Effector memory CD4-positive, alpha-beta T cell (primary cell): Measurements from ENCODE around the gene TEX13C.

Experiments
- DNase-seq, 3 donors: peaks; one replicate each; pipeline ENCODE4 v3.0.0-alpha.2; 2020
- H3K27ac ChIP-seq: 2 replicates; pipeline ENCODE4 v1.7.0; 2013; ENCODE audit warnings: mild to moderate bottlenecking, low read length, moderate library complexity; ENCODE audit not compliant: insufficient read depth, poor library complexity, severe bottlenecking
- H3K27me3 ChIP-seq: replicated peaks from 2 replicates; pipeline ENCODE4 v1.7.0; 2013; ENCODE audit warnings: mild to moderate bottlenecking, low read length; ENCODE audit not compliant: insufficient read depth, control insufficient read depth, poor library complexity, severe bottlenecking
- H3K36me3 ChIP-seq: 2 replicates; pipeline ENCODE4 v1.7.0; 2013; ENCODE audit warnings: mild to moderate bottlenecking, low read length, moderate library complexity; ENCODE audit not compliant: control insufficient read depth, insufficient read depth
- H3K4me1 ChIP-seq: 2 replicates; pipeline ENCODE4 v1.7.0; 2013; ENCODE audit warnings: low read length, mild to moderate bottlenecking; ENCODE audit not compliant: control insufficient read depth, insufficient read depth, poor library complexity, severe bottlenecking
- H3K4me3 ChIP-seq: 2 replicates; pipeline ENCODE4 v1.7.0; 2013; ENCODE audit warnings: low read length, low read depth, mild to moderate bottlenecking; ENCODE audit not compliant: insufficient read depth, poor library complexity, severe bottlenecking
- H3K9me3 ChIP-seq: 2 replicates; pipeline ENCODE4 v1.7.0; 2013; ENCODE audit warnings: mild to moderate bottlenecking, low read length, moderate library complexity; ENCODE audit not compliant: control insufficient read depth
- total RNA-seq, 3 donors: gene quantifications; one replicate each; lab custom pipeline; 2026; lab: John Stamatoyannopoulos, UW

Gene TEX13C
- total RNA-seq, result 0 reads per million in 3 donors

- DNase-seq, result no peak
- Histone ChIP-seq H3K27ac (no peak within 1 kb of the TSS), H3K9me3 (no peaks in the 10 kb centered on the region), H3K36me3 (no peaks in the 10 kb centered on the region), H3K27me3 (no peaks in the 10 kb centered on the region), H3K4me3 (no peak within 1 kb of the TSS), H3K4me1 (no peaks in the 10 kb centered on the region)
These were observed at the start of gene TEX13C for GRCh38 chrX:125319646-125320521. Gene TEX13C (plus strand): TSS chrX:125319871. CDS start chrX:125320120, 249 bp downstream.

GRCh38 chrX:125287282-125287681 is 32.4 kb upstream of the TEX13C start:
- no peak overlapping the region for H3K27ac ChIP-seq
- H3K36me3 ChIP-seq, result no peaks in the 10 kb centered on the region
- no peaks in the 10 kb centered on the region for H3K27me3 ChIP-seq
- no peak for DNase-seq
- no peaks in the 10 kb centered on the region for H3K9me3 ChIP-seq
- no peaks in the 10 kb centered on the region for H3K4me1 ChIP-seq
- H3K4me3 ChIP-seq, result no peak overlapping the region

- Histone ChIP-seq H3K27me3 (no peaks in the 10 kb centered on the region), H3K27ac (no peak overlapping the region), H3K4me3 (no peak overlapping the region), H3K4me1 (no peaks in the 10 kb centered on the region), H3K36me3 (no peaks in the 10 kb centered on the region), H3K9me3 (no peaks in the 10 kb centered on the region)
- DNase-seq, result no peak
These were observed 31.3 kb upstream of the TEX13C start for GRCh38 chrX:125288343-125288742.

GRCh38 chrX:125289209-125289608 is 30.5 kb upstream of the TEX13C start:
- Histone ChIP-seq H3K9me3 (no peaks in the 10 kb centered on the region), H3K27me3 (no peaks in the 10 kb centered on the region), H3K27ac (no peak overlapping the region), H3K4me1 (no peaks in the 10 kb centered on the region), H3K36me3 (no peaks in the 10 kb centered on the region), H3K4me3 (no peak overlapping the region)
- DNase-seq, result no peak

GRCh38 chrX:125289920-125290319 is 29.8 kb upstream of the TEX13C start:
- Histone ChIP-seq H3K4me3 (no peak overlapping the region), H3K9me3 (no peaks in the 10 kb centered on the region), H3K27ac (no peak overlapping the region), H3K36me3 (no peaks in the 10 kb centered on the region), H3K4me1 (peaks cover 5% of the 10 kb centered on the region), H3K27me3 (no peaks in the 10 kb centered on the region)
- DNase-seq, result no peak

GRCh38 chrX:125291124-125291523 is 28.5 kb upstream of the TEX13C start:
- Histone ChIP-seq H3K36me3 (no peaks in the 10 kb centered on the region), H3K4me1 (peaks cover 6% of the 10 kb centered on the region), H3K4me3 (no peak overlapping the region), H3K9me3 (no peaks in the 10 kb centered on the region), H3K27me3 (no peaks in the 10 kb centered on the region), H3K27ac (no peak overlapping the region)
- no peak for DNase-seq

- Histone ChIP-seq H3K27me3 (no peaks in the 10 kb centered on the region), H3K4me1 (peaks cover 6% of the 10 kb centered on the region), H3K27ac (no peak overlapping the region), H3K9me3 (no peaks in the 10 kb centered on the region), H3K36me3 (no peaks in the 10 kb centered on the region), H3K4me3 (no peak overlapping the region)
- no peak for DNase-seq
These were observed 25.6 kb upstream of the TEX13C start for GRCh38 chrX:125293850-125294780.

GRCh38 chrX:125295337-125295736 is 24.3 kb upstream of the TEX13C start:
- no peak overlapping the region for H3K4me3 ChIP-seq
- no peak for DNase-seq
- H3K27me3 ChIP-seq, result no peaks in the 10 kb centered on the region
- H3K27ac ChIP-seq, result no peak overlapping the region
- H3K36me3 ChIP-seq, result no peaks in the 10 kb centered on the region
- peaks cover 6% of the 10 kb centered on the region for H3K4me1 ChIP-seq
- no peaks in the 10 kb centered on the region for H3K9me3 ChIP-seq

- DNase-seq, result no peak
- Histone ChIP-seq H3K36me3 (no peaks in the 10 kb centered on the region), H3K4me3 (no peak overlapping the region), H3K4me1 (peaks cover 6% of the 10 kb centered on the region), H3K9me3 (no peaks in the 10 kb centered on the region), H3K27ac (no peak overlapping the region), H3K27me3 (no peaks in the 10 kb centered on the region)
These were observed 20.8 kb upstream of the TEX13C start for GRCh38 chrX:125298871-125299270.
